ENCODE results near the gene RPL10.

Gene RPL10

DNA sequence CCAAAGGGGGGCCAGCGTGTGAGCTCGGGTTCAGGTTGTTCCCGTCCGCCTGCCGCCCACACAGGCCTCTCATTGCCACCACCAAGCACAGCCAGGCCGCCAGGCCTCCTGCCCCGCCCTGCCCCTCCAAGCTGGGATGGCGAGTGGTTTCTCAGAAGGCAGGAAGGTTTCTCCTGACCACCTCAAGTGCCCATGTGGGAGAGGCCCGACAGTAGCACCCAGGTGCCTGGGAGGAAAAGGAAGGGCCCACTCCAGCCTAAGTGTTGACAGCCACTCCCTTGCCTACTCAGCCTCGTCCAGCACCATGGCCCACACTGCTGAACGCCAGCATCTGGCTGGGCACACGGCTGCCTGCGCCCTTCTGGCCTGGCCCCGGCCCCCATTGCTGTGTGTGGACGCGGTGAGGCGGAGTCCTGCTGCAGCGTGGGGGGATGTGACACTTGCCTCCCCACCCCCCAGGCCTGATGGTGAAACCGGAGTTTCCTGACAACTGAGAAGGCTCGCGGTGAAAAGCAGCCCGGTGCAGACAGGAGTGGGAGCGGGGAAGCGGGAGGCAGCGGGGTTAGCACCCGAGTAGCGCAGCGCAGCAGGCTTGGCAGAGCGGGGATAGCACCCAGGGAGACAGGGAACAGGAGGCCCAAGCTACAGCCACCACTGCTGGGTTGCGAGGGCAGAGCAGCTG, 42.9 kb upstream of the RPL10 start:
- in situ Hi-C loops (cut with HindIII; ENCODE audit: low sequenced_read_pairs), result no loop called here
- H3K4me3 ChIP-seq (ENCODE audit: low read depth, low read length), result no peak overlapping the region
- no peak for DNase-seq (ENCODE audit: low read depth)
- TF ChIP-seq CTCF (IDR thresholded peaks at IDR 0.05; ENCODE audit: low read depth, low read length, missing control alignments), result no peak

DNA sequence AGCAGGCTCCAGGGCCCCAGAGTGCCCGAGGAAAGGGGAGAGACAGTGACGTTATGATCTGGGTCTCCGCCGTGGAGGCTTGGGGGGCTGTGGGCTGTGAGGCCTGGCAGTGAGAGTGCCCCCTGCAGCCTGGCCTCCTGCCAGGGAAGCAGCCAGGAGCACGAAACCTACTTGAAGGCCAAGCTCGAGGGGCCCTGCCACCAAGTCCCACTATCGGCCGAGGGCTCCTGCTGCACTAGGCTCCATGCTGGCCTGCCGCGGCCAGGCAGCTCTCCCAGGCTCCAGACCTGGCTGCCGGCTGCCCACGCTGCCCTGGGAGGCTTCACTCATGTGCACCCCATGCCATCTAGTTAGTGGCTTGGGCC, 42.4 kb upstream of the RPL10 start:
- no peak for TF ChIP-seq CTCF (IDR thresholded peaks at IDR 0.05; ENCODE audit: low read depth, low read length, missing control alignments)
- no peak for DNase-seq (ENCODE audit: low read depth)
- in situ Hi-C loops (cut with HindIII; ENCODE audit: low sequenced_read_pairs), result no loop called here
- H3K4me3 ChIP-seq (ENCODE audit: low read depth, low read length), result no peak overlapping the region

- DNase-seq (ENCODE audit: low read depth), result no peak
- H3K4me3 ChIP-seq (ENCODE audit: low read depth, low read length), result no peak overlapping the region
- in situ Hi-C loops (cut with HindIII; ENCODE audit: low sequenced_read_pairs), result no loop called here
- TF ChIP-seq CTCF (IDR thresholded peaks at IDR 0.05; ENCODE audit: low read depth, low read length, missing control alignments), result no peak
These were observed 41.6 kb upstream of the RPL10 start for GRCh38 chrX:154356596-154356995.

GRCh38 chrX:154357205-154357604, 41.0 kb upstream of the RPL10 start:
- in situ Hi-C loops (cut with HindIII; ENCODE audit: low sequenced_read_pairs), result no loop called here
- DNase-seq (ENCODE audit: low read depth), result no peak
- H3K4me3 ChIP-seq (ENCODE audit: low read depth, low read length), result no peak overlapping the region
- TF ChIP-seq CTCF (IDR thresholded peaks at IDR 0.05; ENCODE audit: low read depth, low read length, missing control alignments), result no peak

- in situ Hi-C loops (cut with HindIII; ENCODE audit: low sequenced_read_pairs), result no loop called here
- TF ChIP-seq CTCF (IDR thresholded peaks at IDR 0.05; ENCODE audit: low read depth, low read length, missing control alignments), result no peak
- no peak for DNase-seq (ENCODE audit: low read depth)
- no peak overlapping the region for H3K4me3 ChIP-seq (ENCODE audit: low read depth, low read length)
These were observed 40.2 kb upstream of the RPL10 start for GRCh38 chrX:154358011-154358410.

- H3K4me3 ChIP-seq (ENCODE audit: low read depth, low read length), result no peak overlapping the region
- no peak for DNase-seq (ENCODE audit: low read depth)
- in situ Hi-C loops (cut with HindIII; ENCODE audit: low sequenced_read_pairs), result no loop called here
- no peak for TF ChIP-seq CTCF (IDR thresholded peaks at IDR 0.05; ENCODE audit: low read depth, low read length, missing control alignments)
These were observed 39.3 kb upstream of the RPL10 start for GRCh38 chrX:154358829-154359228.
